Osteoblast (primary cell): ENCODE measurements around the gene DUSP22. TPM values are rescaled to one million over a fixed set of nuclear protein-coding genes. Genes with fewer than 3 reads are reported as not detected.

ENCODE experiments used
- DNase-seq: peaks from one replicate; pipeline ENCODE4 v3.0.0; 2011; ENCODE audit warnings: low spot score, mixed read lengths; ENCODE audit not compliant: insufficient read length; ENCODE audit errors: missing footprints
- H2AFZ ChIP-seq: 2 replicates; pipeline ENCODE4 v1.6.0; 2011; ENCODE audit warnings: mild to moderate bottlenecking, low read length
- H3K27ac ChIP-seq: 2 replicates; pipeline ENCODE4 v1.5.1; 2011; ENCODE audit warnings: mild to moderate bottlenecking, low read depth, low read length, moderate library complexity
- H3K27me3 ChIP-seq: 2 replicates; pipeline ENCODE4 v1.6.0; 2012; ENCODE audit warnings: mild to moderate bottlenecking, control low read depth, inconsistent platforms, low read length, moderate library complexity; ENCODE audit not compliant: insufficient read depth
- H3K36me3 ChIP-seq: 2 replicates; pipeline ENCODE4 v1.5.1; 2011; ENCODE audit warnings: mild to moderate bottlenecking, low read length, control low read depth, moderate library complexity; ENCODE audit not compliant: insufficient read depth
- H3K4me1 ChIP-seq: 2 replicates; pipeline ENCODE4 v1.5.1; 2011; ENCODE audit warnings: mild to moderate bottlenecking, low read length, control low read depth, moderate library complexity; ENCODE audit not compliant: insufficient read depth
- H3K4me2 ChIP-seq: 2 replicates; pipeline ENCODE4 v1.6.0; 2011; ENCODE audit warnings: mild to moderate bottlenecking, low read length; ENCODE audit not compliant: insufficient read depth
- H3K4me3 ChIP-seq: fragments of 200-600 bp; sonication (generic); 3 replicates; pipeline ENCODE4 v1.5.1; 2012; ENCODE audit warnings: mild to moderate bottlenecking, low read length, inconsistent platforms; ENCODE audit not compliant: insufficient read depth
- H3K79me2 ChIP-seq: 2 replicates; pipeline ENCODE4 v1.6.0; 2012; ENCODE audit warnings: mild to moderate bottlenecking, low read length, control low read depth, inconsistent platforms; ENCODE audit not compliant: insufficient read depth
- H3K9me3 ChIP-seq: 2 replicates; pipeline ENCODE4 v1.5.1; 2011; ENCODE audit warnings: low read depth, low read length, control low read depth
- H4K20me1 ChIP-seq: 2 replicates; pipeline ENCODE4 v1.6.0; 2012; ENCODE audit warnings: mild to moderate bottlenecking, low read length, control low read depth; ENCODE audit not compliant: insufficient read depth
- total RNA-seq: library from RNA; depleted of rRNA; stranded (reverse); fragments of >200 nt; gene quantifications from 2 replicates; pipeline ENCODE4 v1.2.3, GENCODE V29; 2012
- TF ChIP-seq, protein P1 (sequence below): IDR thresholded peaks from 2 replicates; pipeline ENCODE4 v1.5.1; 2011; ENCODE audit warnings: mild to moderate bottlenecking, low read depth, low read length, moderate library complexity; ENCODE audit errors: extremely low read depth

The DUSP22 gene
- total RNA-seq, 1 donor, result 18.1 TPM

DNA sequence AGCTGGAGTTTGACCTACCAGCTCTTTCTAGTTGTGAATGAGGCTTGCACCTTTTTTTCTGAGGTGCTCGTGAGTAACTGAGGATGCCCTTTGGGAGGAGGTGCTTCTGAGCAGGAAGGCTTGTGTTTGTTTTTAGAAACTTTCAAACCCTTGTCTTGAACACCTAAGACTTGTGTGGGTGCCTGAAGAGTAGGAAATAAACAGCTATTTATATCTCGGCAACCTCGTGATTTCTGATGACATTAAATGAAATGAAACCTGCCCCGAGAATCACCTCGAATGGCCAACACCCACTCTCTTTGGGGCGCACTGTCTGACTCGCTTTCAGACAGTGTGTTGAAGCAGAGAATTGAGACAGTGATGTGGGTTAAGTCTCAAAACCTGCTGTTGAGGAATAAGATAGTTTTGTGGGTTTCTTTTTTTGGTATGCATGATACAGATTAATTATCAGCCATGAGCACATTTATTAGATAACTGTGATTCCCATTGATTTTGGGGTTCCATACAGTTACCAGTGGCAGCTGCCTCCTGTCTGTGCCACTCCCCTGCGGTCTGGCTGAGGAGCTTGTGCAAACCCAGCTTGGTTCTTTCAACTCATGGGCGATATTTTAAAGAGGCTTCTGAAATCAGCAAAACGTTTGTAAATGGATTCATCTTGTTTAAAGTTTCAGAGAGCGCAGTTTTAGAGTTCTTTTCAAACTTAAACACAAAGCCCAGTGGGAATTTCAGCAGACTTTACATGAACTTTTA lies 107.7 kb downstream of the DUSP22 start:
- H3K27me3 ChIP-seq, result peaks cover 34% of the 10 kb centered on the region
- no peak overlapping the region for H3K4me3 ChIP-seq
- H3K9me3 ChIP-seq, result no peaks in the 10 kb centered on the region
- no peak for DNase-seq
- no peak overlapping the region for H3K27ac ChIP-seq
- H2AFZ ChIP-seq, result no peak overlapping the region
- H3K4me2 ChIP-seq, result no peak overlapping the region
- no peaks in the 10 kb centered on the region for H3K4me1 ChIP-seq
- TF ChIP-seq, protein P1, sequence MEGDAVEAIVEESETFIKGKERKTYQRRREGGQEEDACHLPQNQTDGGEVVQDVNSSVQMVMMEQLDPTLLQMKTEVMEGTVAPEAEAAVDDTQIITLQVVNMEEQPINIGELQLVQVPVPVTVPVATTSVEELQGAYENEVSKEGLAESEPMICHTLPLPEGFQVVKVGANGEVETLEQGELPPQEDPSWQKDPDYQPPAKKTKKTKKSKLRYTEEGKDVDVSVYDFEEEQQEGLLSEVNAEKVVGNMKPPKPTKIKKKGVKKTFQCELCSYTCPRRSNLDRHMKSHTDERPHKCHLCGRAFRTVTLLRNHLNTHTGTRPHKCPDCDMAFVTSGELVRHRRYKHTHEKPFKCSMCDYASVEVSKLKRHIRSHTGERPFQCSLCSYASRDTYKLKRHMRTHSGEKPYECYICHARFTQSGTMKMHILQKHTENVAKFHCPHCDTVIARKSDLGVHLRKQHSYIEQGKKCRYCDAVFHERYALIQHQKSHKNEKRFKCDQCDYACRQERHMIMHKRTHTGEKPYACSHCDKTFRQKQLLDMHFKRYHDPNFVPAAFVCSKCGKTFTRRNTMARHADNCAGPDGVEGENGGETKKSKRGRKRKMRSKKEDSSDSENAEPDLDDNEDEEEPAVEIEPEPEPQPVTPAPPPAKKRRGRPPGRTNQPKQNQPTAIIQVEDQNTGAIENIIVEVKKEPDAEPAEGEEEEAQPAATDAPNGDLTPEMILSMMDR, result no peak
- H4K20me1 ChIP-seq, result no peaks in the 10 kb centered on the region
- no peaks in the 10 kb centered on the region for H3K36me3 ChIP-seq
- H3K79me2 ChIP-seq, result no peaks in the 10 kb centered on the region

DNA sequence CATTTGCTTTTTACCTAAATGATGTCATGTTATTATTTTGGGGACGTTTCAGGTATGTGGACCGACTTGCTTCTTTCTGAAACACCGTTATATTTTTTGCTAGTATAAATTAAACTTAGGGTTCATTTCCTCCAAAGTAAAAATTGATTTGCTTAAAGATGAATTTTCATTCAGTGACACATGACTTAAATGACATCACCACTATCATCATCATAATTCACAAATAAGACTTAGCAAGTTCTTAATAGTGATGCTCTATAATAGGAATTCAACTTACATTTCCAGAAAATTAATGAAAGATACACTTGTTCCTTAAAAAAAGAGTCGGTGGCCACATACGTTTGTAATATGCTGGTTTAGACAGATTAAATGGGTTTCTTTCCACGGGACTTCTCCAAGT lies 108.5 kb downstream of the DUSP22 start:
- H3K4me1 ChIP-seq, result no peaks in the 10 kb centered on the region
- no peak overlapping the region for H3K4me2 ChIP-seq
- no peaks in the 10 kb centered on the region for H3K79me2 ChIP-seq
- no peaks in the 10 kb centered on the region for H3K9me3 ChIP-seq
- TF ChIP-seq, protein P1, result no peak
- peak; percentile 58 for DNase-seq
- no peaks in the 10 kb centered on the region for H3K36me3 ChIP-seq
- H3K4me3 ChIP-seq, result no peak overlapping the region
- H2AFZ ChIP-seq, result no peak overlapping the region
- H3K27ac ChIP-seq, result no peak overlapping the region
- H4K20me1 ChIP-seq, result no peaks in the 10 kb centered on the region
- peaks cover 26% of the 10 kb centered on the region for H3K27me3 ChIP-seq

Other genes starting within 250 kb of the DUSP22 start
- under 0.01 TPM in 2 replicates for gene IRF4, start 99.3 kb downstream of the DUSP22 start, total RNA-seq